Measurements from ENCODE around the gene OVCA2.

OVCA2 gene

GRCh38 chr17:2016494-2016893 lies 25.3 kb upstream of the OVCA2 start:
- Histone ChIP-seq H3K79me2 (ENCODE audit: insufficient read depth, low read length) (no peaks in the 10 kb centered on the region), H3K9me3 (ENCODE audit: insufficient read depth, low read depth, low read length) (no peaks in the 10 kb centered on the region), H2AFZ (ENCODE audit: low read length) (no peak overlapping the region), H3K9ac (ENCODE audit: low read depth, low read length, poor library complexity, severe bottlenecking) (no peak overlapping the region), H3K36me3 (ENCODE audit: insufficient read depth, low read length) (no peaks in the 10 kb centered on the region), H3K4me1 (ENCODE audit: insufficient read depth, low read length, poor library complexity, severe bottlenecking) (peaks cover 24% of the 10 kb centered on the region), H3K9me2 (replicated peaks; ENCODE audit: low read depth, low read length) (no peaks in the 10 kb centered on the region), H3K4me3 (ENCODE audit: low read length, poor library complexity, severe bottlenecking) (no peak overlapping the region), H3F3A (ENCODE audit: low read depth) (no peaks in the 10 kb centered on the region), H4K20me1 (ENCODE audit: insufficient read depth, low read length, poor library complexity, severe bottlenecking) (no peaks in the 10 kb centered on the region), H3K27me3 (ENCODE audit: insufficient read depth, low read length, poor library complexity, severe bottlenecking) (no peaks in the 10 kb centered on the region), H3K4me2 (ENCODE audit: low read depth, low read length, poor library complexity, severe bottlenecking) (no peak overlapping the region)
- TF ChIP-seq CTCF (conservative IDR thresholded peaks at IDR 0.05; ENCODE audit: low read length) (no peak), EZH2phosphoT487 (IDR thresholded peaks at IDR 0.05; ENCODE audit: borderline replicate concordance) (no peak)

- Histone ChIP-seq H3K79me2 (ENCODE audit: insufficient read depth, low read length) (no peaks in the 10 kb centered on the region), H3K4me3 (ENCODE audit: low read length, poor library complexity, severe bottlenecking) (no peak overlapping the region), H3K9ac (ENCODE audit: low read depth, low read length, poor library complexity, severe bottlenecking) (no peak overlapping the region), H3K9me2 (replicated peaks; ENCODE audit: low read depth, low read length) (no peaks in the 10 kb centered on the region), H3K4me2 (ENCODE audit: low read depth, low read length, poor library complexity, severe bottlenecking) (no peak overlapping the region), H3K27me3 (ENCODE audit: insufficient read depth, low read length, poor library complexity, severe bottlenecking) (no peaks in the 10 kb centered on the region), H4K20me1 (ENCODE audit: insufficient read depth, low read length, poor library complexity, severe bottlenecking) (no peaks in the 10 kb centered on the region), H3F3A (ENCODE audit: low read depth) (no peaks in the 10 kb centered on the region), H3K36me3 (ENCODE audit: insufficient read depth, low read length) (no peaks in the 10 kb centered on the region), H2AFZ (ENCODE audit: low read length) (no peak overlapping the region), H3K9me3 (ENCODE audit: insufficient read depth, low read depth, low read length) (no peaks in the 10 kb centered on the region), H3K4me1 (ENCODE audit: insufficient read depth, low read length, poor library complexity, severe bottlenecking) (peaks cover 18% of the 10 kb centered on the region)
- no peak for TF ChIP-seq EZH2phosphoT487 (IDR thresholded peaks at IDR 0.05; ENCODE audit: borderline replicate concordance)
- TF ChIP-seq CTCF (conservative IDR thresholded peaks at IDR 0.05; ENCODE audit: low read length) = no peak
Observed at GRCh38 chr17:2017274-2017941, 24.4 kb upstream of the OVCA2 start.

GRCh38 chr17:2018716-2019510 lies 22.9 kb upstream of the OVCA2 start:
- Histone ChIP-seq H3K27me3 (ENCODE audit: insufficient read depth, low read length, poor library complexity, severe bottlenecking) (no peaks in the 10 kb centered on the region), H3K4me3 (ENCODE audit: low read length, poor library complexity, severe bottlenecking) (no peak overlapping the region), H3K36me3 (ENCODE audit: insufficient read depth, low read length) (no peaks in the 10 kb centered on the region), H3K9ac (ENCODE audit: low read depth, low read length, poor library complexity, severe bottlenecking) (no peak overlapping the region), H3F3A (ENCODE audit: low read depth) (no peaks in the 10 kb centered on the region), H4K20me1 (ENCODE audit: insufficient read depth, low read length, poor library complexity, severe bottlenecking) (no peaks in the 10 kb centered on the region), H2AFZ (ENCODE audit: low read length) (no peak overlapping the region), H3K4me2 (ENCODE audit: low read depth, low read length, poor library complexity, severe bottlenecking) (no peak overlapping the region), H3K9me2 (replicated peaks; ENCODE audit: low read depth, low read length) (no peaks in the 10 kb centered on the region), H3K79me2 (ENCODE audit: insufficient read depth, low read length) (no peaks in the 10 kb centered on the region; the same call in 1 of the 2 replicates), H3K4me1 (ENCODE audit: insufficient read depth, low read length, poor library complexity, severe bottlenecking) (peaks cover 27% of the 10 kb centered on the region), H3K9me3 (ENCODE audit: insufficient read depth, low read depth, low read length) (no peaks in the 10 kb centered on the region)
- TF ChIP-seq EZH2phosphoT487 (IDR thresholded peaks at IDR 0.05; ENCODE audit: borderline replicate concordance) (no peak), CTCF (conservative IDR thresholded peaks at IDR 0.05; ENCODE audit: low read length) (no peak)
